OCI-LY1 (cell line): ENCODE measurements around the gene KIAA1328.

Source experiments
- EZH2 ChIP-seq: fragments of 200-600 bp; sonication (generic), shearing (Covaris generic); IDR thresholded peaks from 2 replicates; pipeline ENCODE4 v1.8.0; 2017; ENCODE audit warnings: borderline replicate concordance, mixed run types, mild to moderate bottlenecking, antibody characterized with exemption, low read length, moderate library complexity, mixed read lengths
- TF ChIP-seq, protein P1 (sequence below): fragments of 200-600 bp; sonication (generic), shearing (Covaris generic); IDR thresholded peaks from 2 replicates; pipeline ENCODE4 v1.5.1; 2017; ENCODE audit warnings: mild to moderate bottlenecking, antibody characterized with exemption, low read length, moderate library complexity, mixed read lengths

DNA sequence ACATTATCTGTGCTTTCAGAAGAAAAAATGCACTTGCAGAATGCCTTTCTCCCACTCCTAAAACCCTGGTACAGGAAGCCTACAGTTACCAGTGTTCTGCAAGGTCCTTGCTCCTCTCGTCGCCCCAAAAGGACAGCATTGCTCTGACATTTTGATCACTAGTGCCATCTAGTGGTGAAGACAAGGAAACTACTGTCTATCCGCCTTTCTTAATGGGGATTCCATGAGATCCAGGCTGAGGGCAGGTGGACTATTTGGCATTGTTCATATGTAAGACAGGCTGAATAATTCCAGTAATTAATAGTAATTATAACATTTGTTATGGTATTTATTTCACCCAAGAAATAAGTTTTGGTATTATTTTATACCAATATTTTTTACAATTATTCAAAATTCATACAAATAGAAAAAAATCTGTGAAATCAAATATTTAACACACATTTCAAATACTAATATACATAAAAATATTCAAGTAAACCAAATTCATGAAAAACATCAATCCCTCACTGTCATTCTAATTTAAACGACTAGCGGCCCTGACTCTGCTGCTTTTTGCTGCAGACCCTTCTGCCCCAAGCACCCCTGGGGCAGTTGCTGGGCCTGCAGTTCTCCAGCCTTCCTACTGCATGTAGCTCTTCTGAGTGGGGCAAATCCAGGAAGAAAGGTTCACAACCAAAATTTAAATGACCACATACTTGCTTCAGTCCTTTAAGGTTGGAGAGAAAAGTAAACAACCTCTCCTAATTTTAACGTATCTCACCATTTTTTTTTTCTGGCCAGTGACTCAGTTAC, 19.1 kb upstream of the KIAA1328 start:
- TF ChIP-seq, protein P1, sequence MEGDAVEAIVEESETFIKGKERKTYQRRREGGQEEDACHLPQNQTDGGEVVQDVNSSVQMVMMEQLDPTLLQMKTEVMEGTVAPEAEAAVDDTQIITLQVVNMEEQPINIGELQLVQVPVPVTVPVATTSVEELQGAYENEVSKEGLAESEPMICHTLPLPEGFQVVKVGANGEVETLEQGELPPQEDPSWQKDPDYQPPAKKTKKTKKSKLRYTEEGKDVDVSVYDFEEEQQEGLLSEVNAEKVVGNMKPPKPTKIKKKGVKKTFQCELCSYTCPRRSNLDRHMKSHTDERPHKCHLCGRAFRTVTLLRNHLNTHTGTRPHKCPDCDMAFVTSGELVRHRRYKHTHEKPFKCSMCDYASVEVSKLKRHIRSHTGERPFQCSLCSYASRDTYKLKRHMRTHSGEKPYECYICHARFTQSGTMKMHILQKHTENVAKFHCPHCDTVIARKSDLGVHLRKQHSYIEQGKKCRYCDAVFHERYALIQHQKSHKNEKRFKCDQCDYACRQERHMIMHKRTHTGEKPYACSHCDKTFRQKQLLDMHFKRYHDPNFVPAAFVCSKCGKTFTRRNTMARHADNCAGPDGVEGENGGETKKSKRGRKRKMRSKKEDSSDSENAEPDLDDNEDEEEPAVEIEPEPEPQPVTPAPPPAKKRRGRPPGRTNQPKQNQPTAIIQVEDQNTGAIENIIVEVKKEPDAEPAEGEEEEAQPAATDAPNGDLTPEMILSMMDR: peak; percentile 79
- TF ChIP-seq EZH2: no peak
